ENCODE results near the gene NEK1. TPM values are rescaled to one million over a fixed set of nuclear protein-coding genes. Genes with fewer than 3 reads are reported as not detected.
"Not testable (repeated sequence)": the region's sequence is repeated elsewhere in the genome, so short reads cannot be mapped to it uniquely, and the experiment has no call there.

Gene NEK1
- total RNA-seq, 1 experiment from 2014 or later, result 8.7 TPM

DNA sequence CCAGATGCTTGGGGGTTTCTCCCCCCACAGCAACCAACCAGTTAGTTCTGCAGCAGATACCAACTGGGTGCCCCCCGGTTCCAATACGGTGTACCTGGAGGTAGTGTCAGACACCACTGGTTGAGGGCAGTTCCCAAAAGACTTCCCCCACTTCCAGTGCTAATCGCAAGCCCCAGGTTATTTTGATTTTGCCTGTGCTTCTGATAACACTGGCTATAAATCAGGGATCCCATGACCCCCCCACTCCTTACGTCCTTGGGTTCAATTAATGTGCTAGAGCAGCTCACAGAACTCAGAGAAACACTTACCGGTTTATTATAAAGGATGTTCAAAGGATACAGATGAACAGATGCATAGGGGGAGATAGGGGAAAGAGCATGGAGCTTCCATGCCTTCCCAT, 13.5 kb upstream of the NEK1 start:
- intact Hi-C loops (cut with micrococcal nuclease; ENCODE audit: unreplicated experiment), result no loop called here
- Mint-ChIP-seq H3K4me3 (ENCODE audit: unreplicated experiment) (no peak overlapping the region), H3K36me3 (ENCODE audit: insufficient read depth, unreplicated experiment) (no peaks in the 10 kb centered on the region), H3K4me1 (ENCODE audit: low read depth, unreplicated experiment) (no peaks in the 10 kb centered on the region), H3K27ac (ENCODE audit: unreplicated experiment) (no peak overlapping the region), H3K27me3 (ENCODE audit: insufficient read depth, unreplicated experiment) (no peaks in the 10 kb centered on the region), H3K9me3 (ENCODE audit: unreplicated experiment) (no peaks in the 10 kb centered on the region)
- ChIA-PET CTCF (no interaction called here), POLR2A (no interaction called here)
- TF ChIP-seq, protein P1, sequence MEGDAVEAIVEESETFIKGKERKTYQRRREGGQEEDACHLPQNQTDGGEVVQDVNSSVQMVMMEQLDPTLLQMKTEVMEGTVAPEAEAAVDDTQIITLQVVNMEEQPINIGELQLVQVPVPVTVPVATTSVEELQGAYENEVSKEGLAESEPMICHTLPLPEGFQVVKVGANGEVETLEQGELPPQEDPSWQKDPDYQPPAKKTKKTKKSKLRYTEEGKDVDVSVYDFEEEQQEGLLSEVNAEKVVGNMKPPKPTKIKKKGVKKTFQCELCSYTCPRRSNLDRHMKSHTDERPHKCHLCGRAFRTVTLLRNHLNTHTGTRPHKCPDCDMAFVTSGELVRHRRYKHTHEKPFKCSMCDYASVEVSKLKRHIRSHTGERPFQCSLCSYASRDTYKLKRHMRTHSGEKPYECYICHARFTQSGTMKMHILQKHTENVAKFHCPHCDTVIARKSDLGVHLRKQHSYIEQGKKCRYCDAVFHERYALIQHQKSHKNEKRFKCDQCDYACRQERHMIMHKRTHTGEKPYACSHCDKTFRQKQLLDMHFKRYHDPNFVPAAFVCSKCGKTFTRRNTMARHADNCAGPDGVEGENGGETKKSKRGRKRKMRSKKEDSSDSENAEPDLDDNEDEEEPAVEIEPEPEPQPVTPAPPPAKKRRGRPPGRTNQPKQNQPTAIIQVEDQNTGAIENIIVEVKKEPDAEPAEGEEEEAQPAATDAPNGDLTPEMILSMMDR (IDR thresholded peaks at IDR 0.05; ENCODE audit: insufficient read depth in 1 of 2, low read depth in 1 of 2, low read length in 1 of 2, severe bottlenecking in 1 of 2, unreplicated experiment in 1 of 2), result no peak
- no peak overlapping the region for H3K4me3 ChIP-seq (ENCODE audit: low read depth, low read length)
- H3K4me1 ChIP-seq, result peaks cover 25% of the 10 kb centered on the region
- no TSS peak for BruUV-seq (replicated peaks)
- no peaks in the 10 kb centered on the region for H3K36me3 ChIP-seq (ENCODE audit: control insufficient read depth, insufficient read depth, low read length)
- no peaks in the 10 kb centered on the region for H3K9me3 ChIP-seq
- DNase-seq, result no peak
- no peaks in the 10 kb centered on the region for H3K27me3 ChIP-seq (replicated peaks; ENCODE audit: control insufficient read depth, insufficient read depth, low read length)

DNA sequence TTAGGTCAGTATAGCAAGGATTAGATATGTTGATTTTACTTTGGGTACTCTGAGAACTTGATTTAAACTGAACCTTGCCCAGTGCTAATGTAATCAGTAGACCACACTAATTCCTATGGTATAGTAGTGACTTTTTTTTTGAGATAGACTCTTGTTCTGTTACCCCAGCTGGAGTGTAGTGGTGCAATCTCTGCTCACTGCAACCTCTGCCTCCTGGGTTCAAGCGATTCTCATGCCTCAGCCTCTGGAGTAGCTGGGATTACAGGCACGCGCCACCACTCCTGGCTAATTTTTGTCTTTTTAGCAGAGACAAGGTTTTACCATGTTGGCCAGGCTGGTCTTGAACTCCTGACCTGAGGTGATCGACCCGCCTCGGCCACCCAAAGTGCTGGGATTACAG, 11.6 kb upstream of the NEK1 start:
- H3K4me3 Mint-ChIP-seq (ENCODE audit: unreplicated experiment); H3K27ac Mint-ChIP-seq (ENCODE audit: unreplicated experiment); CTCF ChIA-PET; DNase-seq; BruUV-seq (replicated peaks); H3K4me1 Mint-ChIP-seq (ENCODE audit: low read depth, unreplicated experiment); H3K36me3 ChIP-seq (ENCODE audit: control insufficient read depth, insufficient read depth, low read length); H3K9me3 Mint-ChIP-seq (ENCODE audit: unreplicated experiment); H3K27me3 Mint-ChIP-seq (ENCODE audit: insufficient read depth, unreplicated experiment); POLR2A ChIA-PET; H3K27me3 ChIP-seq (replicated peaks; ENCODE audit: control insufficient read depth, insufficient read depth, low read length); H3K9me3 ChIP-seq; H3K36me3 Mint-ChIP-seq (ENCODE audit: insufficient read depth, unreplicated experiment); H3K4me3 ChIP-seq (ENCODE audit: low read depth, low read length): not testable (repeated sequence)
- H3K4me1 ChIP-seq, result peaks cover 25% of the 10 kb centered on the region
- intact Hi-C loops (cut with micrococcal nuclease; ENCODE audit: unreplicated experiment), result loop anchor here (5.0 kb wide), 1 partner anchor 552 kb away; no protein-coding TSS in a partner anchor

DNA sequence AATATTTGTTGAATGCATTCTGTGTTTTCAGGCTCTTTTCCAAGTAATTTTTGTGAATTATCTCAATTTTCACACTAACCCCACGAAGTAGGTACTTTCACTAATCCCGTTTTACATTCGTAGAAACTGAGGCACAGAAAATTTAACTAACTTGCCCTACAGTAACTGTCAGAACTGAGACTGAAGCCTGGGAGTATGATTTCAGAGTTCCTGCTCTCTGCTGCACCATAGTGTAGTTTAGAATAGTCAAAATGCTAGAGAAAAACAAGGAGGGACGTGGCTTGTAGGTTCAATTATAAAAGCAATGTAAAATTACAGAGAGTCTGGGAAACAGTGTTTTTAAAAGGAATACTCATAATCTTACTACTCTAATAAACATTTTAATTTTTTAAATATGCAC, 10.2 kb upstream of the NEK1 start:
- Histone ChIP-seq H3K36me3 (ENCODE audit: control insufficient read depth, insufficient read depth, low read length) (no peaks in the 10 kb centered on the region), H3K9me3 (no peaks in the 10 kb centered on the region), H3K4me1 (peaks cover 19% of the 10 kb centered on the region), H3K27me3 (replicated peaks; ENCODE audit: control insufficient read depth, insufficient read depth, low read length) (no peaks in the 10 kb centered on the region), H3K4me3 (ENCODE audit: low read depth, low read length) (no peak overlapping the region)
- TF ChIP-seq, protein P1 (IDR thresholded peaks at IDR 0.05; ENCODE audit: insufficient read depth in 1 of 2, low read depth in 1 of 2, low read length in 1 of 2, severe bottlenecking in 1 of 2, unreplicated experiment in 1 of 2), result no peak
- H3K27me3 Mint-ChIP-seq (ENCODE audit: insufficient read depth, unreplicated experiment), result no peaks in the 10 kb centered on the region
- ChIA-PET CTCF (no interaction called here), POLR2A (no interaction called here)
- no TSS peak for BruUV-seq (replicated peaks)
- H3K9me3 Mint-ChIP-seq (ENCODE audit: unreplicated experiment), result no peaks in the 10 kb centered on the region
- intact Hi-C loops (cut with micrococcal nuclease; ENCODE audit: unreplicated experiment), result loop anchor here (5.0 kb wide), 1 partner anchor 550 kb away; no protein-coding TSS in a partner anchor
- DNase-seq, result no peak
- H3K36me3 Mint-ChIP-seq (ENCODE audit: insufficient read depth, unreplicated experiment), result peaks cover 9% of the 10 kb centered on the region
- peak overlapping the region; percentile 84 for H3K4me3 Mint-ChIP-seq (ENCODE audit: unreplicated experiment)
- no peak overlapping the region for H3K27ac Mint-ChIP-seq (ENCODE audit: unreplicated experiment)
- no peaks in the 10 kb centered on the region for H3K4me1 Mint-ChIP-seq (ENCODE audit: low read depth, unreplicated experiment)
